ENCODE data around the gene ETFBKMT. TPM values are rescaled to one million over a fixed set of nuclear protein-coding genes. Genes with fewer than 3 reads are reported as not detected.

Gene ETFBKMT
- total RNA-seq, 1 donor from 2014 or later = 1.5 TPM

- no peak for DNase-seq (ENCODE audit: low read depth)
- TF ChIP-seq CTCF (IDR thresholded peaks at IDR 0.05; ENCODE audit: insufficient read depth, low read length, poor library complexity, severe bottlenecking) = no peak
- no peak overlapping the region for H3K4me3 ChIP-seq (ENCODE audit: low read depth, low read length)
- no peaks in the 10 kb centered on the region for H3K27me3 ChIP-seq (ENCODE audit: control insufficient read depth, insufficient read depth, low read length)
- H3K36me3 ChIP-seq (ENCODE audit: control insufficient read depth, insufficient read depth, low read length) = no peaks in the 10 kb centered on the region
Measured at GRCh38 chr12:31647086-31647491, 12.4 kb upstream of the ETFBKMT start.

GRCh38 chr12:31650918-31651317, 8.6 kb upstream of the ETFBKMT start:
- no peak for TF ChIP-seq CTCF (IDR thresholded peaks at IDR 0.05; ENCODE audit: insufficient read depth, low read length, poor library complexity, severe bottlenecking)
- peak; percentile 49 for DNase-seq (ENCODE audit: low read depth)

GRCh38 chr12:31651893-31652521, 7.5 kb upstream of the ETFBKMT start:
- no peak overlapping the region for H3K4me3 ChIP-seq (ENCODE audit: low read depth, low read length)
- no peak for TF ChIP-seq CTCF (IDR thresholded peaks at IDR 0.05; ENCODE audit: insufficient read depth, low read length, poor library complexity, severe bottlenecking)
- no peak for DNase-seq (ENCODE audit: low read depth)
- no peaks in the 10 kb centered on the region for H3K27me3 ChIP-seq (ENCODE audit: control insufficient read depth, insufficient read depth, low read length)
- H3K36me3 ChIP-seq (ENCODE audit: control insufficient read depth, insufficient read depth, low read length) = no peaks in the 10 kb centered on the region

More at GRCh38 chr12:31650918-31651317, 8.6 kb upstream of the ETFBKMT start:
- Histone ChIP-seq H3K4me3 (ENCODE audit: low read depth, low read length) (no peak overlapping the region), H3K27me3 (ENCODE audit: control insufficient read depth, insufficient read depth, low read length) (no peaks in the 10 kb centered on the region), H3K36me3 (ENCODE audit: control insufficient read depth, insufficient read depth, low read length) (no peaks in the 10 kb centered on the region)

GRCh38 chr12:31655208-31655607, 4.3 kb upstream of the ETFBKMT start:
- Histone ChIP-seq H3K36me3 (ENCODE audit: control insufficient read depth, insufficient read depth, low read length) (no peaks in the 10 kb centered on the region), H3K4me3 (ENCODE audit: low read depth, low read length) (no peak overlapping the region), H3K27me3 (ENCODE audit: control insufficient read depth, insufficient read depth, low read length) (no peaks in the 10 kb centered on the region)
- no peak for TF ChIP-seq CTCF (IDR thresholded peaks at IDR 0.05; ENCODE audit: insufficient read depth, low read length, poor library complexity, severe bottlenecking)
- DNase-seq (ENCODE audit: low read depth) = no peak

GRCh38 chr12:31655792-31656191, 3.7 kb upstream of the ETFBKMT start:
- Histone ChIP-seq H3K36me3 (ENCODE audit: control insufficient read depth, insufficient read depth, low read length) (no peaks in the 10 kb centered on the region), H3K4me3 (ENCODE audit: low read depth, low read length) (no peak overlapping the region), H3K27me3 (ENCODE audit: control insufficient read depth, insufficient read depth, low read length) (no peaks in the 10 kb centered on the region)
- DNase-seq (ENCODE audit: low read depth) = no peak
- TF ChIP-seq CTCF (IDR thresholded peaks at IDR 0.05; ENCODE audit: insufficient read depth, low read length, poor library complexity, severe bottlenecking) = no peak

GRCh38 chr12:31658471-31659086, 909 bp upstream of the ETFBKMT start:
- DNase-seq (ENCODE audit: low read depth) = no peak
- no peak for TF ChIP-seq CTCF (IDR thresholded peaks at IDR 0.05; ENCODE audit: insufficient read depth, low read length, poor library complexity, severe bottlenecking)
- H3K27me3 ChIP-seq (ENCODE audit: control insufficient read depth, insufficient read depth, low read length) = no peaks in the 10 kb centered on the region
- peak overlapping the region; percentile 59 for H3K4me3 ChIP-seq (ENCODE audit: low read depth, low read length)
- H3K36me3 ChIP-seq (ENCODE audit: control insufficient read depth, insufficient read depth, low read length) = no peaks in the 10 kb centered on the region
